H9 (cell line): ENCODE results near the gene RBMS3. TPM values are rescaled to one million over a fixed set of nuclear protein-coding genes. Genes with fewer than 3 reads are reported as not detected.

ENCODE experiments used
- DNase-seq: peaks from one replicate; pipeline ENCODE4 v3.0.0-alpha.2; 2017
- H2AFZ ChIP-seq: one replicate; pipeline ENCODE4 v1.6.1; 2013; ENCODE audit warnings: mild to moderate bottlenecking, low read length, control low read depth, moderate library complexity
- H2AK5ac ChIP-seq: 2 replicates; pipeline ENCODE4 v1.6.1; 2013; ENCODE audit warnings: low read length, control low read depth, mixed read lengths; ENCODE audit not compliant: insufficient read length
- H2BK120ac ChIP-seq: one replicate; pipeline ENCODE4 v1.6.1; 2013; ENCODE audit warnings: low read depth, mild to moderate bottlenecking, low read length, control low read depth, inconsistent platforms; ENCODE audit not compliant: poor library complexity, severe bottlenecking
- H2BK12ac ChIP-seq: 2 replicates; pipeline ENCODE4 v1.6.1; 2013; ENCODE audit warnings: low read length, control low read depth, mixed read lengths, low read depth; ENCODE audit not compliant: insufficient read length
- H2BK15ac ChIP-seq: 2 replicates; pipeline ENCODE4 v1.6.1; 2013; ENCODE audit warnings: low read depth, low read length, control low read depth
- H2BK20ac ChIP-seq: one replicate; pipeline ENCODE4 v1.6.1; 2013; ENCODE audit warnings: low read depth, mild to moderate bottlenecking, low read length, control low read depth, inconsistent platforms; ENCODE audit not compliant: poor library complexity, severe bottlenecking
- H2BK5ac ChIP-seq: 2 replicates; pipeline ENCODE4 v1.6.1; 2013; ENCODE audit warnings: low read length, control low read depth, mixed read lengths; ENCODE audit not compliant: insufficient read length
- H3K14ac ChIP-seq: 2 replicates; pipeline ENCODE4 v1.6.1; 2013; ENCODE audit warnings: low read length, control low read depth; ENCODE audit not compliant: insufficient read depth
- H3K18ac ChIP-seq: 2 replicates; pipeline ENCODE4 v1.6.1; 2013; ENCODE audit warnings: low read depth, mild to moderate bottlenecking, mixed read lengths, low read length, control low read depth; ENCODE audit not compliant: insufficient read length
- H3K23ac ChIP-seq: 2 replicates; pipeline ENCODE4 v1.6.1; 2013; ENCODE audit warnings: low read length, control low read depth, mixed read lengths, low read depth; ENCODE audit not compliant: insufficient read length
- H3K23me2 ChIP-seq: 2 replicates; pipeline ENCODE4 v1.6.1; 2013; ENCODE audit warnings: low read depth, mild to moderate bottlenecking, mixed read lengths, low read length, control low read depth; ENCODE audit not compliant: insufficient read length, poor library complexity, severe bottlenecking
- H3K27ac ChIP-seq: 2 replicates; pipeline ENCODE4 v1.5.1; 2013; ENCODE audit warnings: low read length, control low read depth, mixed read lengths, low read depth; ENCODE audit not compliant: insufficient read length
- H3K27me3 ChIP-seq: 2 replicates; pipeline ENCODE4 v1.6.1; 2013; ENCODE audit warnings: low read length, control low read depth, inconsistent platforms; ENCODE audit not compliant: insufficient read depth
- H3K4ac ChIP-seq: 2 replicates; pipeline ENCODE4 v1.6.1; 2013; ENCODE audit warnings: low read depth, mild to moderate bottlenecking, control low read depth, inconsistent platforms, low read length, moderate library complexity
- H3K4me1 ChIP-seq: 2 replicates; pipeline ENCODE4 v1.6.1; 2013; ENCODE audit warnings: low read length, control low read depth, inconsistent platforms; ENCODE audit not compliant: insufficient read depth
- H3K4me2 ChIP-seq: 2 replicates; pipeline ENCODE4 v1.6.1; 2013; ENCODE audit warnings: low read length, control low read depth, mixed read lengths; ENCODE audit not compliant: insufficient read length, insufficient read depth
- H3K56ac ChIP-seq: 2 replicates; pipeline ENCODE4 v1.6.1; 2013; ENCODE audit warnings: low read depth, mild to moderate bottlenecking, mixed read lengths, low read length, control low read depth; ENCODE audit not compliant: insufficient read length
- H3K79me1 ChIP-seq: 2 replicates; pipeline ENCODE4 v1.6.1; 2013; ENCODE audit warnings: low read depth, mild to moderate bottlenecking, moderate library complexity, low read length, control low read depth, inconsistent platforms; ENCODE audit not compliant: insufficient read depth, poor library complexity, severe bottlenecking
- H3K79me2 ChIP-seq: 2 replicates; pipeline ENCODE4 v1.6.1; 2013; ENCODE audit warnings: low read length, control low read depth, inconsistent platforms; ENCODE audit not compliant: insufficient read depth
- H3K9ac ChIP-seq: 2 replicates; pipeline ENCODE4 v1.6.1; 2013; ENCODE audit warnings: low read length, control low read depth, mixed read lengths; ENCODE audit not compliant: insufficient read length; ENCODE audit errors: extremely low read depth
- H3K9me3 ChIP-seq: one replicate; pipeline ENCODE4 v1.6.1; 2013; ENCODE audit warnings: low read depth, low read length, inconsistent platforms; ENCODE audit not compliant: control insufficient read depth
- H3T11ph ChIP-seq: one replicate; pipeline ENCODE4 v1.6.1; 2013; ENCODE audit warnings: mild to moderate bottlenecking, low read length, control low read depth, inconsistent platforms
- H4K20me1 ChIP-seq: one replicate; pipeline ENCODE4 v1.6.1; 2013; ENCODE audit not compliant: control insufficient read depth, insufficient read length, insufficient read depth
- H4K5ac ChIP-seq: 2 replicates; pipeline ENCODE4 v1.6.1; 2013; ENCODE audit warnings: low read depth, mild to moderate bottlenecking, mixed read lengths, low read length, control low read depth; ENCODE audit not compliant: insufficient read length
- H4K8ac ChIP-seq: replicated peaks from 2 replicates; pipeline ENCODE4 v1.6.1; 2013; ENCODE audit warnings: low read length, control low read depth, mixed read lengths, low read depth; ENCODE audit not compliant: insufficient read length
- H4K91ac ChIP-seq: 2 replicates; pipeline ENCODE4 v1.6.1; 2013; ENCODE audit warnings: low read depth, mild to moderate bottlenecking, moderate library complexity, mixed read lengths, low read length, control low read depth; ENCODE audit not compliant: insufficient read length
- H3K27ac Mint-ChIP-seq, 3 experiments: 2 replicates in 2 of 3; 3 replicates in 1 of 3; pipeline ENCODE4 v1.8.0; 2020 to 2021; ENCODE audit warnings: mixed read lengths in 3 of 3, mild to moderate bottlenecking in 1 of 3, moderate library complexity in 1 of 3
- H3K27me3 Mint-ChIP-seq: 2 replicates; pipeline ENCODE4 v1.8.0; 2021; ENCODE audit warnings: low read depth, mild to moderate bottlenecking, moderate library complexity, mixed read lengths
- H3K36me3 Mint-ChIP-seq, 3 experiments: 2 replicates in 2 of 3; 3 replicates in 1 of 3; pipeline ENCODE4 v1.8.0; 2020 to 2021; ENCODE audit warnings: low read depth in 3 of 3, mixed read lengths in 3 of 3; ENCODE audit not compliant: insufficient read depth in 1 of 3
- H3K4me1 Mint-ChIP-seq, 2 experiments: 2 replicates each; pipeline ENCODE4 v1.8.0; 2020; ENCODE audit warnings: mixed read lengths in 2 of 2
- H3K4me3 Mint-ChIP-seq, 2 experiments: 2 replicates in 1 of 2; 3 replicates in 1 of 2; pipeline ENCODE4 v1.8.0; 2020 to 2021; ENCODE audit warnings: mild to moderate bottlenecking in 2 of 2, mixed read lengths in 2 of 2, moderate library complexity in 1 of 2
- H3K9me3 Mint-ChIP-seq, 2 experiments: 2 replicates in 1 of 2; 3 replicates in 1 of 2; pipeline ENCODE4 v1.8.0; 2020; ENCODE audit warnings: mild to moderate bottlenecking in 2 of 2, mixed read lengths in 2 of 2, moderate library complexity in 1 of 2
- CTCF ChIP-seq: fragments of 200-600 bp; sonication (generic); conservative IDR thresholded peaks from 3 replicates; pipeline ENCODE4 v1.8.0; 2021; ENCODE audit warnings: antibody characterized with exemption, mild to moderate bottlenecking
- WGBS: extraction: QIAGEN DNeasy Blood & Tissue Kit; methylation state at CpG from one replicate; pipeline ENCODE4 v1.1.7; 2013; ENCODE audit warnings: missing lambda C conversion rate, low lambda C conversion rate, mixed read lengths; ENCODE audit not compliant: insufficient read length; ENCODE audit errors: extremely low coverage; 5-methylcytosine and 5-hydroxymethylcytosine counted together
- total RNA-seq: library from RNA; stranded (reverse); gene quantifications from 2 replicates; pipeline ENCODE4 v1.2.1, GENCODE V29; 2021

The RBMS3 gene
- total RNA-seq, 1 experiment from 2014 or later: 8.1 TPM

GRCh38 chr3:29823233-29823632 lies 542.4 kb downstream of the RBMS3 start:
- Histone ChIP-seq H4K5ac (no peak overlapping the region), H2BK120ac (no peak overlapping the region), H3K14ac (no peak overlapping the region), H2AK5ac (no peak overlapping the region), H2BK20ac (no peak overlapping the region), H3K27ac (no peak overlapping the region), H3K79me1 (no peaks in the 10 kb centered on the region), H3K56ac (no peak overlapping the region), H3K9ac (no peak overlapping the region), H4K8ac (no peak overlapping the region), H3K4ac (no peak overlapping the region), H4K91ac (no peak overlapping the region), H2BK15ac (no peak overlapping the region), H3K9me3 (no peaks in the 10 kb centered on the region), H2AFZ (no peak overlapping the region), H4K20me1 (no peaks in the 10 kb centered on the region), H3K4me2 (no peak overlapping the region), H3K27me3 (no peaks in the 10 kb centered on the region), H3K18ac (no peak overlapping the region), H3K79me2 (no peaks in the 10 kb centered on the region), H2BK5ac (no peak overlapping the region), H2BK12ac (no peak overlapping the region), H3K23ac (no peak overlapping the region), H3T11ph (no peak overlapping the region), H3K23me2 (no peaks in the 10 kb centered on the region), H3K4me1 (no peaks in the 10 kb centered on the region; the same call in 1 of the 2 replicates)
- WGBS: no CpG with 5 or more reads among the region's 1 CpG
- H3K9me3 Mint-ChIP-seq: peaks cover 0 to 3% of the 10 kb centered on the region in 2 experiments; a peak in 2 of 5 replicates
- peaks cover 0 to 8% of the 10 kb centered on the region in 2 experiments; a peak in 2 of 4 replicates for H3K4me1 Mint-ChIP-seq
- H3K27me3 Mint-ChIP-seq: no peaks in the 10 kb centered on the region
- DNase-seq: no peak
- no peak for TF ChIP-seq CTCF
- H3K36me3 Mint-ChIP-seq: peaks cover 0 to 6% (median 4%) of the 10 kb centered on the region in 3 experiments; a peak in 2 of 7 replicates
- H3K27ac Mint-ChIP-seq: no peak overlapping the region
- no peak overlapping the region for H3K4me3 Mint-ChIP-seq
